Vagina (tissue), 2 donors: Measurements from ENCODE around the gene PSEN1.

ENCODE experiments used
- POLR2A ChIP-seq, 2 donors: fragments of 450-650 bp; IDR thresholded peaks; one replicate each; pipeline ENCODE4 v1.6.1; 2017; ENCODE audit warnings: antibody characterized with exemption in 2 of 2, mild to moderate bottlenecking in 2 of 2, moderate library complexity in 2 of 2
- POLR2AphosphoS5 ChIP-seq, 2 donors: sonication (generic); formaldehyde crosslinking; IDR thresholded peaks; one replicate each; pipeline ENCODE4 v1.9.0; 2017; ENCODE audit warnings: antibody characterized with exemption in 2 of 2, mild to moderate bottlenecking in 2 of 2, low read depth in 1 of 2; ENCODE audit not compliant: insufficient read depth in 1 of 2
- TF ChIP-seq, protein P1 (sequence below), 3 experiments: fragments of 450-650 bp in 2 of 3; fragments of 200-600 bp in 1 of 3; sonication (generic) in 1 of 3; IDR thresholded peaks; one replicate each; pipeline ENCODE4 v1.5.1; 2017 to 2019; ENCODE audit warnings: antibody characterized with exemption in 3 of 3, mild to moderate bottlenecking in 2 of 3, moderate library complexity in 2 of 3

GRCh38 chr14:73203527-73203926 lies 67.2 kb downstream of the PSEN1 start:
- no peak for TF ChIP-seq POLR2AphosphoS5 (IDR thresholded peaks at IDR 0.05; ENCODE audit: insufficient read depth in 1 of 2, low read depth in 1 of 2)
- TF ChIP-seq, protein P1, sequence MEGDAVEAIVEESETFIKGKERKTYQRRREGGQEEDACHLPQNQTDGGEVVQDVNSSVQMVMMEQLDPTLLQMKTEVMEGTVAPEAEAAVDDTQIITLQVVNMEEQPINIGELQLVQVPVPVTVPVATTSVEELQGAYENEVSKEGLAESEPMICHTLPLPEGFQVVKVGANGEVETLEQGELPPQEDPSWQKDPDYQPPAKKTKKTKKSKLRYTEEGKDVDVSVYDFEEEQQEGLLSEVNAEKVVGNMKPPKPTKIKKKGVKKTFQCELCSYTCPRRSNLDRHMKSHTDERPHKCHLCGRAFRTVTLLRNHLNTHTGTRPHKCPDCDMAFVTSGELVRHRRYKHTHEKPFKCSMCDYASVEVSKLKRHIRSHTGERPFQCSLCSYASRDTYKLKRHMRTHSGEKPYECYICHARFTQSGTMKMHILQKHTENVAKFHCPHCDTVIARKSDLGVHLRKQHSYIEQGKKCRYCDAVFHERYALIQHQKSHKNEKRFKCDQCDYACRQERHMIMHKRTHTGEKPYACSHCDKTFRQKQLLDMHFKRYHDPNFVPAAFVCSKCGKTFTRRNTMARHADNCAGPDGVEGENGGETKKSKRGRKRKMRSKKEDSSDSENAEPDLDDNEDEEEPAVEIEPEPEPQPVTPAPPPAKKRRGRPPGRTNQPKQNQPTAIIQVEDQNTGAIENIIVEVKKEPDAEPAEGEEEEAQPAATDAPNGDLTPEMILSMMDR (IDR thresholded peaks at IDR 0.05), result no peak
- TF ChIP-seq POLR2A (IDR thresholded peaks at IDR 0.05), result no peak
